DND-41 (cell line): Measurements from ENCODE around the gene LILRB3.
A peak's percentile ranks its signal among the peaks of the same experiment; 100 is the strongest.
"Not testable (repeated sequence)": the region's sequence is repeated elsewhere in the genome, so short reads cannot be mapped to it uniquely, and the experiment has no call there.

Source experiments
- ATAC-seq: fragments of 200-7000 bp; cut with Tn5 transposase; 3 replicates; pipeline ENCODE4 v1.9.1; 2021; ENCODE audit warnings: low read depth; ENCODE audit not compliant: insufficient read depth
- DNase-seq: peaks from one replicate; pipeline ENCODE4 v3.0.0-alpha.2; 2020
- H2AFZ ChIP-seq: 2 replicates; pipeline ENCODE4 v1.6.0; 2012; ENCODE audit warnings: low read depth, low read length
- H3K27ac ChIP-seq: 2 replicates; pipeline ENCODE4 v1.5.1; 2012; ENCODE audit warnings: low read length, inconsistent platforms
- H3K27me3 ChIP-seq: fragments of 200-600 bp; sonication (generic); 2 replicates; pipeline ENCODE4 v1.6.0; 2012; ENCODE audit warnings: low read length, mild to moderate bottlenecking, inconsistent platforms; ENCODE audit not compliant: insufficient read depth, poor library complexity
- H3K36me3 ChIP-seq: 2 replicates; pipeline ENCODE4 v1.5.1; 2012; ENCODE audit warnings: low read length, inconsistent platforms; ENCODE audit not compliant: insufficient read depth
- H3K4me1 ChIP-seq: 2 replicates; pipeline ENCODE4 v1.5.1; 2012; ENCODE audit warnings: mild to moderate bottlenecking, low read length; ENCODE audit not compliant: insufficient read depth
- H3K4me2 ChIP-seq: 2 replicates; pipeline ENCODE4 v1.6.0; 2012; ENCODE audit warnings: mild to moderate bottlenecking, moderate library complexity, low read length, inconsistent platforms; ENCODE audit not compliant: insufficient read depth
- H3K4me3 ChIP-seq, 2 experiments: fragments of 200-600 bp in 1 of 2; shearing (Covaris generic) in 1 of 2; 2 replicates each; pipeline ENCODE4 v1.5.1; 2012 to 2016; ENCODE audit warnings: inconsistent platforms in 2 of 2, low read length in 2 of 2, mild to moderate bottlenecking in 2 of 2, low read depth in 1 of 2, moderate library complexity in 1 of 2
- H3K79me2 ChIP-seq: 2 replicates; pipeline ENCODE4 v1.6.0; 2012; ENCODE audit warnings: low read length, inconsistent platforms; ENCODE audit not compliant: insufficient read depth
- H3K9ac ChIP-seq: 2 replicates; pipeline ENCODE4 v1.6.0; 2012; ENCODE audit warnings: low read depth, mild to moderate bottlenecking, inconsistent platforms, low read length, moderate library complexity
- H3K9me3 ChIP-seq: 2 replicates; pipeline ENCODE4 v1.5.1; 2012; ENCODE audit warnings: low read length, moderate library complexity, mild to moderate bottlenecking, inconsistent platforms; ENCODE audit not compliant: insufficient read depth, severe bottlenecking
- H4K20me1 ChIP-seq: 2 replicates; pipeline ENCODE4 v1.6.0; 2012; ENCODE audit warnings: low read length; ENCODE audit not compliant: insufficient read depth
- EZH2 ChIP-seq: IDR thresholded peaks from 3 replicates; pipeline ENCODE4 v1.6.1; 2012; ENCODE audit warnings: borderline replicate concordance, low read depth, mild to moderate bottlenecking, moderate library complexity, low read length, inconsistent platforms; ENCODE audit not compliant: severe bottlenecking
- TF ChIP-seq, protein P1 (sequence below): IDR thresholded peaks from 2 replicates; pipeline ENCODE4 v1.5.1; 2012; ENCODE audit warnings: borderline replicate concordance, low read length, moderate library complexity, mild to moderate bottlenecking; ENCODE audit not compliant: poor library complexity, severe bottlenecking; ENCODE audit errors: extremely low read depth

The LILRB3 gene

DNA sequence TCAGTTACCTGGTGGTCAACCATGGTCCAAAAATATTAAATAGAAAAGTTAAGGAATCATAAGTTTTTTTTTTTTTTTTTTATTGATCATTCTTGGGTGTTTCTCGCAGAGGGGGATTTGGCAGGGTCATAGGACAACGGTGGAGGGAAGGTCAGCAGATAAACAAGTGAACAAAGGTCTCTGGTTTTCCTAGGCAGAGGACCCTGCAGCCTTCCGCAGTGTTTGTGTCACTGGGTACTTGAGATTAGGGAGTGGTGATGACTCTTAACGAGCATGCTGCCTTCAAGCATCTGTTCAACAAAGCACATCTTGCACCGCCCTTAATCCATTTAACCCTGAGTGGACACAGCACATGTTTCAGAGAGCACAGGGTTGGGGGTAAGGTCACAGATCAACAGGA, 8.6 kb downstream of the LILRB3 start:
- peaks cover 24% of the 10 kb centered on the region for H3K36me3 ChIP-seq
- not testable (repeated sequence) for H3K27me3 ChIP-seq, H3K79me2 ChIP-seq, H3K27ac ChIP-seq, H3K9me3 ChIP-seq, H3K4me3 ChIP-seq, H3K4me1 ChIP-seq, ATAC-seq, H2AFZ ChIP-seq, H3K4me2 ChIP-seq, H3K9ac ChIP-seq, DNase-seq
- H4K20me1 ChIP-seq, result peaks cover 23% of the 10 kb centered on the region

DNA sequence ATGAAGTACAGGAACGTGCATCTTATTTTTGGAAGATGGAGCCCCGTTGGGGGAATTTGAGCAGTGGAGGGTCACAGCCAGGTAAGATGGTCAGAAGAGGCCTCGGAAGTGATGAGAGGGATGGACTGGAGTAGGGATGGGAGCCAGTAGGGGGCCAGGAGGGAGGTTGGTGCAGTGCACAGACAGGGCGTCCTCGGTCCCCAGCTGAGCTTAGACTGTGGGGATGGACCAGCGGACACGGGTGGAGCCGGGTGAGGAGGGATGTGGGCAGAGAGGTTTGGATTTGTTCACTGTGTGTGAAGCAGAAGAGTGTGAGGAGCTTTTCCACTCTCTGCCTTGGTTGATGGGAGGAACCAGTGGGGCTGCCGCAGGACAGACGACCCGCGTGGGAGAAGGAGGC, 11.6 kb downstream of the LILRB3 start:
- Histone ChIP-seq H3K4me1 (peaks cover 8% of the 10 kb centered on the region), H2AFZ (no peak overlapping the region), H3K9me3 (no peaks in the 10 kb centered on the region), H4K20me1 (peaks cover 52% of the 10 kb centered on the region), H3K9ac (no peak overlapping the region), H3K27me3 (no peaks in the 10 kb centered on the region), H3K4me3 (no peak overlapping the region), H3K4me2 (no peak overlapping the region), H3K27ac (no peak overlapping the region), H3K79me2 (peaks cover 31% of the 10 kb centered on the region), H3K36me3 (peaks cover 46% of the 10 kb centered on the region)
- DNase-seq (no peak), ATAC-seq (no peak)
- no peak for TF ChIP-seq EZH2
- TF ChIP-seq, protein P1, sequence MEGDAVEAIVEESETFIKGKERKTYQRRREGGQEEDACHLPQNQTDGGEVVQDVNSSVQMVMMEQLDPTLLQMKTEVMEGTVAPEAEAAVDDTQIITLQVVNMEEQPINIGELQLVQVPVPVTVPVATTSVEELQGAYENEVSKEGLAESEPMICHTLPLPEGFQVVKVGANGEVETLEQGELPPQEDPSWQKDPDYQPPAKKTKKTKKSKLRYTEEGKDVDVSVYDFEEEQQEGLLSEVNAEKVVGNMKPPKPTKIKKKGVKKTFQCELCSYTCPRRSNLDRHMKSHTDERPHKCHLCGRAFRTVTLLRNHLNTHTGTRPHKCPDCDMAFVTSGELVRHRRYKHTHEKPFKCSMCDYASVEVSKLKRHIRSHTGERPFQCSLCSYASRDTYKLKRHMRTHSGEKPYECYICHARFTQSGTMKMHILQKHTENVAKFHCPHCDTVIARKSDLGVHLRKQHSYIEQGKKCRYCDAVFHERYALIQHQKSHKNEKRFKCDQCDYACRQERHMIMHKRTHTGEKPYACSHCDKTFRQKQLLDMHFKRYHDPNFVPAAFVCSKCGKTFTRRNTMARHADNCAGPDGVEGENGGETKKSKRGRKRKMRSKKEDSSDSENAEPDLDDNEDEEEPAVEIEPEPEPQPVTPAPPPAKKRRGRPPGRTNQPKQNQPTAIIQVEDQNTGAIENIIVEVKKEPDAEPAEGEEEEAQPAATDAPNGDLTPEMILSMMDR, result no peak

DNA sequence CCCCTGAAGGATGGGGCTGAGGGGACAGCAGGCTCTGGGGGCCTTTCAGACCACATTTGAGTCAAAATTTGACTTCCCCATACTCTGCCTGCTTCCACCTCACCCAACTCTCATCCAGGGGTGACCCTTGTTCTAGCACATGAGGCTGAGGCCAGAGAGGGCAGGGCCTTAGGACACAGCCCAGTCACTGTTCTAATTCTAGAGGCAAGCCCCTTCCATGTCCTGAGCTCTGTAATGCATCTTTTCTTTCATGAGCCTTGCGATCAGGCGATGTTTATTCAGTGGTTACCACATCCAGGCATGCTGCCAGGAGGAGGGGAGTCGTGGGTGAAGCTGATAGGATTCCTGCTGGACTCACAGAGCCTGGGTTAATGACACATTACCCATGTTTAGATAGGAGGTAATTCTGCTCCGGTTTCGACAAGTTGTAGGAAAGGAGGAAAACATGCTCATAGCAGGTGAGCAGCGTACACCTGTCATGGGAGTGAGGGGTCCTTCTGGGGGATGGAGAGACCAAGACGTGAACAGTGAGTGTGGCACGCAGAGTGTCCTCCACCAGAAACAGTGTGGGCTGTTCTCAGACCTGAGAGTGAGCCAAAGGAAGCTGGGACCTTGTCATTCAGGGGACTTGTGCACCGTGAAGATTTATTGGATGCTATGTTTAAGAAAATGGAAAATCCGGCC, 12.9 kb downstream of the LILRB3 start:
- Histone ChIP-seq H3K4me2 (no peak overlapping the region), H2AFZ (no peak overlapping the region), H3K9ac (no peak overlapping the region), H3K27me3 (no peaks in the 10 kb centered on the region), H3K4me1 (peaks cover 17% of the 10 kb centered on the region), H3K36me3 (peaks cover 59% of the 10 kb centered on the region), H3K9me3 (no peaks in the 10 kb centered on the region), H3K27ac (no peak overlapping the region), H3K79me2 (peaks cover 43% of the 10 kb centered on the region), H3K4me3 (no peak overlapping the region), H4K20me1 (peaks cover 65% of the 10 kb centered on the region)
- ATAC-seq, result peak; percentile 23; the same call in 2 of the 3 replicates
- no peak for TF ChIP-seq EZH2
- TF ChIP-seq, protein P1, result no peak
- DNase-seq, result peak; percentile 36

DNA sequence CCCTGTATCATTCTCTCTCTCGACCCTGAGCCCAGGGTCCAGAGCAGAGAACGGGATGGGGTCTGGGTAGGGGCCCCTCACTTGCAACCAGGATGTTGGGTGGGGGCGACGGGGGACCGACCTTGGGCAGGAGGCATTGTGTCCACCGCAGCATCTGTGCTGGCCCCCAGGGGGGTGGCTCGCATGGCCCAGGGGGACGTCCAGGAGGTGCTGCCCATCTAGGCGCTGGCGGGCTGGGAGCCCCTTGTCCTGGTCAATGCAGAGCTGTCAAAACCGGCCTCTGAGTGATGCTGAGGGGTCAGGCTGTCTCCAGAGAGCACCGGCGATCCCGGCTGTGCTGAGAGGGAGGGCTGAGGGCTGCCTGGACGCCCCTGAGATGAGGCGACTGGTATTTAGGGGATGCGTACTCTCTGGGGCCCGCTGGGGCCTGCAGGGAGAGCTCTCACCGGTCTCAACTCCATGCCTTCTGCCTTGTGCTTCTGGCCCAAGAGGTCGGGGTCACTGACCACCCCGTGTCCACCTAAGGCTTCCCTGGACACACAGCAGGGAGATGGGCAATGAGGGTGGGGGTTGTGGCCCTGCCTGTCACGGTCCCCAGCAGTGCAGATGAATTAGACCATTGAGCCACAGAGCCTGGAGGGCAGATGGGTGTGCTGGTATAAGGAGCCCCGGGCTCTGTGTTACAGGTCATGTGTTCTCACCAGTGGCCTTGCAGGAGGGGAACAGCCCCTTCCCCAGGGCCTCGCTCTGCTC, 13.6 kb downstream of the LILRB3 start:
- no peak overlapping the region for H3K27ac ChIP-seq
- H3K9me3 ChIP-seq, result no peaks in the 10 kb centered on the region

More for the DNA sequence above, 13.6 kb downstream of the LILRB3 start:
- Histone ChIP-seq H3K79me2 (peaks cover 51% of the 10 kb centered on the region), H2AFZ (no peak overlapping the region), H3K4me3 (no peak overlapping the region), H3K27me3 (no peaks in the 10 kb centered on the region), H3K9ac (no peak overlapping the region), H3K4me1 (peaks cover 24% of the 10 kb centered on the region), H3K36me3 (peaks cover 66% of the 10 kb centered on the region), H3K4me2 (no peak overlapping the region), H4K20me1 (peaks cover 72% of the 10 kb centered on the region)
- no peak for DNase-seq
- TF ChIP-seq, protein P1, result no peak
- no peak for TF ChIP-seq EZH2
- ATAC-seq, result peak; percentile 32
